CD4-positive, alpha-beta memory T cell (primary cell): Measurements from ENCODE around the gene DYNC2LI1. TPM values are rescaled to one million over a fixed set of nuclear protein-coding genes. Genes with fewer than 3 reads are reported as not detected.

Experiments
- CTCF ChIA-PET: fragments of 350-600 bp; sonication (Branson Sonifier 250); formaldehyde crosslinking; loops from one replicate; lab custom pipeline; 2021; ENCODE audit warnings: inconsistent platforms; ENCODE audit not compliant: partially characterized antibody; lab: Charles Lee
- POLR2A ChIA-PET: fragments of 350-600 bp; sonication (Branson Sonifier 250); formaldehyde crosslinking; loops from one replicate; lab custom pipeline; 2021; ENCODE audit not compliant: partially characterized antibody; lab: Charles Lee
- DNase-seq, 5 donors: peaks; one replicate each; pipeline versions ENCODE4 v3.0.0 to v3.0.0-alpha.2; 2020 to 2022; ENCODE audit warnings: mixed read lengths in 1 of 5
- H3K27ac ChIP-seq: one replicate; pipeline ENCODE4 v1.7.0; 2013; ENCODE audit warnings: low read depth, low read length
- H3K27me3 ChIP-seq: 2 replicates; pipeline ENCODE4 v1.7.0; 2013; ENCODE audit warnings: mild to moderate bottlenecking, low read length, moderate library complexity; ENCODE audit not compliant: insufficient read depth
- H3K36me3 ChIP-seq: 2 replicates; pipeline ENCODE4 v1.7.0; 2013; ENCODE audit warnings: mild to moderate bottlenecking, low read length, moderate library complexity; ENCODE audit not compliant: insufficient read depth
- H3K4me1 ChIP-seq: 2 replicates; pipeline ENCODE4 v1.7.0; 2013; ENCODE audit warnings: mild to moderate bottlenecking, low read length, moderate library complexity; ENCODE audit not compliant: insufficient read depth
- H3K4me3 ChIP-seq, 2 donors: one replicate each; pipeline ENCODE4 v1.7.0; 2013; ENCODE audit warnings: low read length in 2 of 2, mild to moderate bottlenecking in 1 of 2
- H3K9me3 ChIP-seq, 2 donors: one replicate each; pipeline ENCODE4 v1.7.0; 2013; ENCODE audit warnings: low read length in 2 of 2, control low read depth in 1 of 2; ENCODE audit not compliant: control insufficient read depth in 1 of 2
- H3K27ac Mint-ChIP-seq, 7 donors: one replicate each; pipeline ENCODE4 v1.8.0; 2020 to 2021; ENCODE audit warnings: mixed read lengths in 7 of 7, mild to moderate bottlenecking in 6 of 7, inconsistent platforms in 3 of 7, moderate library complexity in 3 of 7
- H3K27me3 Mint-ChIP-seq, 2 donors: one replicate each; pipeline ENCODE4 v1.8.0; 2020 to 2021; ENCODE audit warnings: mixed read lengths in 2 of 2
- H3K36me3 Mint-ChIP-seq, 2 donors: one replicate each; pipeline ENCODE4 v1.8.0; 2020 to 2021; ENCODE audit warnings: mixed read lengths in 2 of 2, inconsistent platforms in 1 of 2, mild to moderate bottlenecking in 1 of 2
- H3K4me1 Mint-ChIP-seq, 4 donors: one replicate each; pipeline ENCODE4 v1.8.0; 2020 to 2021; ENCODE audit warnings: mixed read lengths in 4 of 4, mild to moderate bottlenecking in 1 of 4
- H3K4me3 Mint-ChIP-seq, 8 donors: one replicate each; pipeline ENCODE4 v1.8.0; 2020 to 2021; ENCODE audit warnings: mixed read lengths in 8 of 8, mild to moderate bottlenecking in 7 of 8, moderate library complexity in 6 of 8, inconsistent platforms in 3 of 8
- H3K9me3 Mint-ChIP-seq, 8 donors: one replicate each; pipeline ENCODE4 v1.8.0; 2020 to 2021; ENCODE audit warnings: mixed read lengths in 8 of 8, mild to moderate bottlenecking in 5 of 8, inconsistent platforms in 3 of 8, moderate library complexity in 1 of 8
- intact Hi-C: fragments of 100-400 bp; cut with micrococcal nuclease; formaldehyde crosslinking; loops from one replicate; pipeline ENCODE4 v1.15.1; 2023
- polyA plus RNA-seq, 2 donors: library from polyadenylated mRNA; unstranded; fragments of 300-500 nt; fragmentation: Illumina TruSeq; gene quantifications; one replicate each; pipeline ENCODE4 v1.2.3, GENCODE V29; 2021
- total RNA-seq, 2 experiments: library from RNA; stranded (reverse); gene quantifications; one replicate each; pipeline ENCODE4 v1.2.3, GENCODE V29; 2021

The DYNC2LI1 gene
- total and polyA plus RNA-seq, 4 experiments from 2014 or later: 2.9 to 7.1 (median 4.5) TPM

- H3K4me1 ChIP-seq: no peaks in the 10 kb centered on the region
- DNase-seq: no peak
- peaks cover 0 to 7% (median 0%) of the 10 kb centered on the region in 8 donors for H3K9me3 Mint-ChIP-seq
- intact Hi-C loops: no loop called here
- no peak overlapping the region for H3K4me3 Mint-ChIP-seq
- no peak overlapping the region for H3K27ac ChIP-seq
- peaks cover 5 to 6% of the 10 kb centered on the region in 2 donors for H3K27me3 Mint-ChIP-seq
- no peaks in the 10 kb centered on the region for H3K36me3 ChIP-seq
- no peak overlapping the region for H3K27ac Mint-ChIP-seq
- H3K4me3 ChIP-seq: no peak overlapping the region
- no peaks in the 10 kb centered on the region for H3K27me3 ChIP-seq
- H3K9me3 ChIP-seq: no peaks in the 10 kb centered on the region
- ChIA-PET CTCF (no interaction called here), POLR2A (no interaction called here)
- no peaks in the 10 kb centered on the region for H3K4me1 Mint-ChIP-seq
- no peaks in the 10 kb centered on the region for H3K36me3 Mint-ChIP-seq
These were observed 71.3 kb downstream of the DYNC2LI1 start for GRCh38 chr2:43845181-43845580.

- Mint-ChIP-seq H3K36me3 (no peaks in the 10 kb centered on the region), H3K27me3 (peaks cover 8 to 9% of the 10 kb centered on the region in 2 donors), H3K4me1 (no peaks in the 10 kb centered on the region), H3K4me3 (no peak overlapping the region), H3K27ac (no peak overlapping the region), H3K9me3 (peaks cover 0 to 5% (median 0%) of the 10 kb centered on the region in 8 donors)
- no peak overlapping the region for H3K27ac ChIP-seq
- DNase-seq: no peak
- intact Hi-C loops: no loop called here
- no peaks in the 10 kb centered on the region for H3K9me3 ChIP-seq
- H3K36me3 ChIP-seq: no peaks in the 10 kb centered on the region
- CTCF ChIA-PET: interaction anchor here (1.0 kb wide), 1 partner anchor 10 kb away, joined by 3 read pairs; no protein-coding TSS in a partner anchor
- no peaks in the 10 kb centered on the region for H3K4me1 ChIP-seq
- POLR2A ChIA-PET: no interaction called here
- no peaks in the 10 kb centered on the region for H3K27me3 ChIP-seq
- no peak overlapping the region for H3K4me3 ChIP-seq
These were observed 72.4 kb downstream of the DYNC2LI1 start for GRCh38 chr2:43846140-43846793.

DNA sequence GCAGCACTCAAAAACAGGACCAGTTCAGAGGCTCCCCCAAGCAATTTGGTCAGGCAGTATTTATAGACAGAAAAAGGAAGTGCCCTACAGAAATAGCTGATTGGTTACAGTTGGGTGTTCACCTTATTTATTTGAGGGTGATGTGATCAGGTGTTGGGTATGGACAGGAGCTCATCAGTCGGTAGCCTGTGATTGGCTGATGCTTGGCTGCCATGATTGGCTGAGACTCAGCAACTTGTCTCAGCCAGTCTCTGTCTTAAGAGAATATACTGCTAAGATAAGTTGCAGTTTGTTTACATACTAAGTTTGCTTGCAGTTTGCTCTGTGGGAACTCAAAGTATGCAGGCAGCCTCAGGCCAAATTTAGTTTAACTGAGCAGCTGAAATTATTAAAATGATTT, 74.4 kb downstream of the DYNC2LI1 start:
- Mint-ChIP-seq H3K4me1 (no peaks in the 10 kb centered on the region), H3K4me3 (no peak overlapping the region), H3K36me3 (no peaks in the 10 kb centered on the region), H3K27me3 (peaks cover 10 to 15% of the 10 kb centered on the region in 2 donors), H3K9me3 (peaks cover 0 to 5% (median 0%) of the 10 kb centered on the region in 8 donors), H3K27ac (no peak overlapping the region)
- POLR2A ChIA-PET: no interaction called here
- no peaks in the 10 kb centered on the region for H3K27me3 ChIP-seq
- no peak for DNase-seq
- intact Hi-C loops: no loop called here
- CTCF ChIA-PET: no interaction called here
- H3K9me3 ChIP-seq: no peaks in the 10 kb centered on the region
- no peak overlapping the region for H3K27ac ChIP-seq
- no peak overlapping the region for H3K4me3 ChIP-seq
- H3K36me3 ChIP-seq: no peaks in the 10 kb centered on the region
- no peaks in the 10 kb centered on the region for H3K4me1 ChIP-seq

DNA sequence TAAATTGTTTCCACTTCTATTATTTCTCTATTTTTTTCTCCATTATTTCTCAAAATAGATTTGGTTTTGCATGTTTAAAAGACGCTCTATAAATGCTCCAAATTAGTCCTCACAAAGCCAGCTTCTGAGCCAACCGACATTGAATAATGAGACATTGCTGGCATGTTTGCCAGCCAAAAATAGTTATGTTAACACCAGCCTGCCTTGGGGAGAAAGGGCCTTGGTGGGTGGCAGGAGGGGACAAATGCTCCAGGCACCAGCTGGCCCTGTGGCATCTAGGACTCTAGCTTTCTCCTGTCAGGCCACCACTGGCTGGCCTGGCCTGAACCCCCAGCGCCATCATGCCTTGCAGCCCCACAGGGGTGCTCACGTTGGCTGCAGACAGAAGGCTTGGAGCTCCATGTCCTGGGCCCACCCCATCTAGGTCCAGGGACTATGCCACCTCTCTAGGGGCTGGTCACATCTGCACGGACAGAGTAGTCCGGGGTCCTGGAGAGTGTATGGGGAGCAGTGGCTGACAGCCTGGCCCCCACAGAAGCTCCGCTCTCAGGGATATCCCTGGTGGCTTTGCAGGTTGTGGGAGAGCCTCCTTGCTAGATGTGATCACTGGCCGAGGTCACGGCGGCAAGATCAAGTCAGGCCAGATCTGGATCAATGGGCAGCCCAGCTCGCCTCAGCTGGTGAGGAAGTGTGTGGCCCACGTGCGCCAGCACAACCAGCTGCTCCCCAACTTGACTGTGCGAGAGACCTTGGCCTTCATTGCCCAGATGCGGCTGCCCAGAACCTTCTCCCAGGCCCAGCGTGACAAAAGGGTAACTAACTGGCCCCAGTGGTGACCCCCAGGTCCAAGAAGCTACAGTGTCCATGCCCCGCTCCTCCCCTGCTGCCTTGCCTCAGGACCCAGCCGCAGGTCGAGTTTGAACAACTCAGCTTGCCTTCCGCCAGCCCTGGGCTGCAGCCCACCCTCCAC, 77.5 kb downstream of the DYNC2LI1 start:
- Histone ChIP-seq H3K27ac (no peak overlapping the region), H3K4me3 (no peak overlapping the region), H3K9me3 (no peaks in the 10 kb centered on the region), H3K4me1 (no peaks in the 10 kb centered on the region), H3K27me3 (no peaks in the 10 kb centered on the region), H3K36me3 (no peaks in the 10 kb centered on the region)
- H3K9me3 Mint-ChIP-seq: peaks cover 0 to 4% (median 0%) of the 10 kb centered on the region in 8 donors
- H3K27ac Mint-ChIP-seq: no peak overlapping the region
- no peak overlapping the region for H3K4me3 Mint-ChIP-seq
- no peaks in the 10 kb centered on the region for H3K36me3 Mint-ChIP-seq
- CTCF ChIA-PET: no interaction called here
- POLR2A ChIA-PET: no interaction called here
- H3K4me1 Mint-ChIP-seq: no peaks in the 10 kb centered on the region
- intact Hi-C loops: no loop called here
- no peak for DNase-seq
- H3K27me3 Mint-ChIP-seq: peaks cover 20 to 26% of the 10 kb centered on the region in 2 donors

GRCh38 chr2:43852196-43852730, 78.4 kb downstream of the DYNC2LI1 start:
- DNase-seq: no peak
- no peaks in the 10 kb centered on the region for H3K27me3 ChIP-seq

DNA sequence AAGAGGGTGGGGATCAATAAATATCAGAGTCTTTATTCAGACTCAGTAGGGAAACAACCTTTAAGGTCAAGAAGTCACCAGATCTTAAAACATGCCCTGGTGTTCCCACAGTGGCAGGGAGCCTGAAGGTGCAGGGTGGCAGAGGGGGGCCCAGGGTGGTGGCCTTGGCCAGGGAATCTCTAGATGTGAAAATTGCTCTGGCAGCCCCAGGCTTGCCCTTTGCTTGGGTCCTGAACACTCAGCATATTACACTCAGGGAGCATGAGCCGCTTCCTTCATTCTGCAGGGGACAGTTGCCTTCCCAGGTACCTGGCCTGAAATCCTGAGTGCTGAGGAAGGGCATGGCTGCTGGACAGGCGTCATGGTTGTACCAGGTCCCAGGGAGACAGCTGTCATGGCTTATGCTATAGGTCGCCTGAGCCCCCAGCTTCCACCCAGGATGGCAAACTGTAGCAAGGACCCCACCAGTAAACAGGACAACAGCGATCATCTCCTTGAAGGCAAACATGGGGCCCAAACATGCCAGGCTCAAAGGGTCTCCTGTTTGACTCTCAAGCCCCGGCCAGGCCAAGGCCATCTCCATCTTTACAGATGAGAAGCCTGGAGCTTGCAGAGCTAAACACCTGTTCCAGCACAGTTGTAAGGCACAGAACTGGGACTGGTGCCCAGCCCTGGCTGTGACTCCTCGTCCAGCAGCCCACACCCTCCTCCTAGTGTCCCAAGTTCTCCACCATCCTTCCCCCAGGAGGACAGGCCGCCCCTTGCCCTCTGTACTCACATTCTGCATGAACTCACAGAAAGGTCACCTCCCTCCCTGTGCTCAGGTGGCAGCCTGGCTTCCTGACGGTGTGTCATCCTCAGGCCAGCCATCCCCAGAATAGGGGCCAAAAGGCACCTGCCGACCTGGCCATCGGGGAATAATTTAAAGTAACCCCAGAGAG, 79.6 kb downstream of the DYNC2LI1 start:
- Histone ChIP-seq H3K27me3 (no peaks in the 10 kb centered on the region), H3K9me3 (no peaks in the 10 kb centered on the region), H3K27ac (no peak overlapping the region), H3K4me1 (no peaks in the 10 kb centered on the region), H3K4me3 (no peak overlapping the region), H3K36me3 (no peaks in the 10 kb centered on the region)
- H3K4me3 Mint-ChIP-seq: no peak overlapping the region
- no peak overlapping the region for H3K27ac Mint-ChIP-seq
- no peak for DNase-seq
- H3K4me1 Mint-ChIP-seq: no peaks in the 10 kb centered on the region
- H3K27me3 Mint-ChIP-seq: peaks cover 24 to 27% of the 10 kb centered on the region in 2 donors
- ChIA-PET POLR2A (no interaction called here), CTCF (no interaction called here)
- intact Hi-C loops: no loop called here
- no peaks in the 10 kb centered on the region for H3K36me3 Mint-ChIP-seq
- peaks cover 0 to 4% (median 0%) of the 10 kb centered on the region in 8 donors for H3K9me3 Mint-ChIP-seq

More at GRCh38 chr2:43852196-43852730, 78.4 kb downstream of the DYNC2LI1 start:
- Histone ChIP-seq H3K36me3 (no peaks in the 10 kb centered on the region), H3K27ac (no peak overlapping the region), H3K4me1 (no peaks in the 10 kb centered on the region), H3K9me3 (no peaks in the 10 kb centered on the region), H3K4me3 (no peak overlapping the region)
- no peak overlapping the region for H3K4me3 Mint-ChIP-seq
- no peaks in the 10 kb centered on the region for H3K4me1 Mint-ChIP-seq
- POLR2A ChIA-PET: no interaction called here
- H3K36me3 Mint-ChIP-seq: no peaks in the 10 kb centered on the region
- CTCF ChIA-PET: no interaction called here
- H3K27ac Mint-ChIP-seq: no peak overlapping the region
- intact Hi-C loops: no loop called here
- peaks cover 20 to 27% of the 10 kb centered on the region in 2 donors for H3K27me3 Mint-ChIP-seq
- peaks cover 0 to 4% (median 0%) of the 10 kb centered on the region in 8 donors for H3K9me3 Mint-ChIP-seq
